H9 (cell line): ENCODE results near the gene TUT7. TPM values are rescaled to one million over a fixed set of nuclear protein-coding genes. Genes with fewer than 3 reads are reported as not detected.

Source experiments
- DNase-seq: peaks from one replicate; pipeline ENCODE4 v3.0.0-alpha.2; 2017
- H2AFZ ChIP-seq: one replicate; pipeline ENCODE4 v1.6.1; 2013; ENCODE audit warnings: mild to moderate bottlenecking, low read length, control low read depth, moderate library complexity
- H2AK5ac ChIP-seq: 2 replicates; pipeline ENCODE4 v1.6.1; 2013; ENCODE audit warnings: low read length, control low read depth, mixed read lengths; ENCODE audit not compliant: insufficient read length
- H2BK120ac ChIP-seq: one replicate; pipeline ENCODE4 v1.6.1; 2013; ENCODE audit warnings: low read depth, mild to moderate bottlenecking, low read length, control low read depth, inconsistent platforms; ENCODE audit not compliant: poor library complexity, severe bottlenecking
- H2BK12ac ChIP-seq: 2 replicates; pipeline ENCODE4 v1.6.1; 2013; ENCODE audit warnings: low read length, control low read depth, mixed read lengths, low read depth; ENCODE audit not compliant: insufficient read length
- H2BK15ac ChIP-seq: 2 replicates; pipeline ENCODE4 v1.6.1; 2013; ENCODE audit warnings: low read depth, low read length, control low read depth
- H2BK20ac ChIP-seq: one replicate; pipeline ENCODE4 v1.6.1; 2013; ENCODE audit warnings: low read depth, mild to moderate bottlenecking, low read length, control low read depth, inconsistent platforms; ENCODE audit not compliant: poor library complexity, severe bottlenecking
- H2BK5ac ChIP-seq: 2 replicates; pipeline ENCODE4 v1.6.1; 2013; ENCODE audit warnings: low read length, control low read depth, mixed read lengths; ENCODE audit not compliant: insufficient read length
- H3K14ac ChIP-seq: 2 replicates; pipeline ENCODE4 v1.6.1; 2013; ENCODE audit warnings: low read length, control low read depth; ENCODE audit not compliant: insufficient read depth
- H3K18ac ChIP-seq: 2 replicates; pipeline ENCODE4 v1.6.1; 2013; ENCODE audit warnings: low read depth, mild to moderate bottlenecking, mixed read lengths, low read length, control low read depth; ENCODE audit not compliant: insufficient read length
- H3K23ac ChIP-seq: 2 replicates; pipeline ENCODE4 v1.6.1; 2013; ENCODE audit warnings: low read length, control low read depth, mixed read lengths, low read depth; ENCODE audit not compliant: insufficient read length
- H3K23me2 ChIP-seq: 2 replicates; pipeline ENCODE4 v1.6.1; 2013; ENCODE audit warnings: low read depth, mild to moderate bottlenecking, mixed read lengths, low read length, control low read depth; ENCODE audit not compliant: insufficient read length, poor library complexity, severe bottlenecking
- H3K27ac ChIP-seq: 2 replicates; pipeline ENCODE4 v1.5.1; 2013; ENCODE audit warnings: low read length, control low read depth, mixed read lengths, low read depth; ENCODE audit not compliant: insufficient read length
- H3K27me3 ChIP-seq: 2 replicates; pipeline ENCODE4 v1.6.1; 2013; ENCODE audit warnings: low read length, control low read depth, inconsistent platforms; ENCODE audit not compliant: insufficient read depth
- H3K4ac ChIP-seq: 2 replicates; pipeline ENCODE4 v1.6.1; 2013; ENCODE audit warnings: low read depth, mild to moderate bottlenecking, control low read depth, inconsistent platforms, low read length, moderate library complexity
- H3K4me1 ChIP-seq: 2 replicates; pipeline ENCODE4 v1.6.1; 2013; ENCODE audit warnings: low read length, control low read depth, inconsistent platforms; ENCODE audit not compliant: insufficient read depth
- H3K4me2 ChIP-seq: 2 replicates; pipeline ENCODE4 v1.6.1; 2013; ENCODE audit warnings: low read length, control low read depth, mixed read lengths; ENCODE audit not compliant: insufficient read length, insufficient read depth
- H3K56ac ChIP-seq: 2 replicates; pipeline ENCODE4 v1.6.1; 2013; ENCODE audit warnings: low read depth, mild to moderate bottlenecking, mixed read lengths, low read length, control low read depth; ENCODE audit not compliant: insufficient read length
- H3K79me1 ChIP-seq: 2 replicates; pipeline ENCODE4 v1.6.1; 2013; ENCODE audit warnings: low read depth, mild to moderate bottlenecking, moderate library complexity, low read length, control low read depth, inconsistent platforms; ENCODE audit not compliant: insufficient read depth, poor library complexity, severe bottlenecking
- H3K79me2 ChIP-seq: 2 replicates; pipeline ENCODE4 v1.6.1; 2013; ENCODE audit warnings: low read length, control low read depth, inconsistent platforms; ENCODE audit not compliant: insufficient read depth
- H3K9ac ChIP-seq: 2 replicates; pipeline ENCODE4 v1.6.1; 2013; ENCODE audit warnings: low read length, control low read depth, mixed read lengths; ENCODE audit not compliant: insufficient read length; ENCODE audit errors: extremely low read depth
- H3K9me3 ChIP-seq: one replicate; pipeline ENCODE4 v1.6.1; 2013; ENCODE audit warnings: low read depth, low read length, inconsistent platforms; ENCODE audit not compliant: control insufficient read depth
- H3T11ph ChIP-seq: one replicate; pipeline ENCODE4 v1.6.1; 2013; ENCODE audit warnings: mild to moderate bottlenecking, low read length, control low read depth, inconsistent platforms
- H4K20me1 ChIP-seq: one replicate; pipeline ENCODE4 v1.6.1; 2013; ENCODE audit not compliant: control insufficient read depth, insufficient read length, insufficient read depth
- H4K5ac ChIP-seq: 2 replicates; pipeline ENCODE4 v1.6.1; 2013; ENCODE audit warnings: low read depth, mild to moderate bottlenecking, mixed read lengths, low read length, control low read depth; ENCODE audit not compliant: insufficient read length
- H4K8ac ChIP-seq: replicated peaks from 2 replicates; pipeline ENCODE4 v1.6.1; 2013; ENCODE audit warnings: low read length, control low read depth, mixed read lengths, low read depth; ENCODE audit not compliant: insufficient read length
- H4K91ac ChIP-seq: 2 replicates; pipeline ENCODE4 v1.6.1; 2013; ENCODE audit warnings: low read depth, mild to moderate bottlenecking, moderate library complexity, mixed read lengths, low read length, control low read depth; ENCODE audit not compliant: insufficient read length
- H3K27ac Mint-ChIP-seq, 3 experiments: 2 replicates in 2 of 3; 3 replicates in 1 of 3; pipeline ENCODE4 v1.8.0; 2020 to 2021; ENCODE audit warnings: mixed read lengths in 3 of 3, mild to moderate bottlenecking in 1 of 3, moderate library complexity in 1 of 3
- H3K27me3 Mint-ChIP-seq: 2 replicates; pipeline ENCODE4 v1.8.0; 2021; ENCODE audit warnings: low read depth, mild to moderate bottlenecking, moderate library complexity, mixed read lengths
- H3K36me3 Mint-ChIP-seq, 3 experiments: 2 replicates in 2 of 3; 3 replicates in 1 of 3; pipeline ENCODE4 v1.8.0; 2020 to 2021; ENCODE audit warnings: low read depth in 3 of 3, mixed read lengths in 3 of 3; ENCODE audit not compliant: insufficient read depth in 1 of 3
- H3K4me1 Mint-ChIP-seq, 2 experiments: 2 replicates each; pipeline ENCODE4 v1.8.0; 2020; ENCODE audit warnings: mixed read lengths in 2 of 2
- H3K4me3 Mint-ChIP-seq, 2 experiments: 2 replicates in 1 of 2; 3 replicates in 1 of 2; pipeline ENCODE4 v1.8.0; 2020 to 2021; ENCODE audit warnings: mild to moderate bottlenecking in 2 of 2, mixed read lengths in 2 of 2, moderate library complexity in 1 of 2
- H3K9me3 Mint-ChIP-seq, 2 experiments: 2 replicates in 1 of 2; 3 replicates in 1 of 2; pipeline ENCODE4 v1.8.0; 2020; ENCODE audit warnings: mild to moderate bottlenecking in 2 of 2, mixed read lengths in 2 of 2, moderate library complexity in 1 of 2
- CTCF ChIP-seq: fragments of 200-600 bp; sonication (generic); conservative IDR thresholded peaks from 3 replicates; pipeline ENCODE4 v1.8.0; 2021; ENCODE audit warnings: antibody characterized with exemption, mild to moderate bottlenecking
- WGBS: extraction: QIAGEN DNeasy Blood & Tissue Kit; methylation state at CpG from one replicate; pipeline ENCODE4 v1.1.7; 2013; ENCODE audit warnings: missing lambda C conversion rate, low lambda C conversion rate, mixed read lengths; ENCODE audit not compliant: insufficient read length; ENCODE audit errors: extremely low coverage; 5-methylcytosine and 5-hydroxymethylcytosine counted together
- total RNA-seq: library from RNA; stranded (reverse); gene quantifications from 2 replicates; pipeline ENCODE4 v1.2.1, GENCODE V29; 2021

TUT7 gene
- total RNA-seq, 1 experiment from 2014 or later: 23.1 TPM

DNA sequence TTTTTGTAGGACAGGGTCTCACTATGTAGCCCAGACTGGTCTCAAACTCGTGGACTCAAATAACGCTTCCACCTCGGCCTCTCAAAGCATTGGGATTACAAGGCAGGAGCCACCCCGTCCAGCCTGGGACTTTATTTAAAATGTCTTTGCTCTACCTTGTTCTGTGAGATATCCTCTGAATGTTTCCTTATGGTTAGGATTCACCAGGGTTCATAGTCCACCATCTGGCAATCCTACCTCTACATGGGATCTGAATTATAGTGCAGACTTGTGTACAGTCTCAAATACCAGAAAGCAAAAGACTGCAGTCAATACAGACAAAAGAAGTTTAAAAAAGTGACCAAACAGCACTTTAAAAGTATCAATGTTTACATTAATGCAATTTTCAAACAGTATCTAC is 82.0 kb downstream of the TUT7 start:
- Histone ChIP-seq H2BK20ac (no peak overlapping the region), H2BK15ac (no peak overlapping the region), H3K23ac (no peak overlapping the region), H3K27me3 (no peaks in the 10 kb centered on the region), H3K14ac (no peak overlapping the region), H2AFZ (no peak overlapping the region), H3K27ac (no peak overlapping the region), H2AK5ac (no peak overlapping the region), H3K79me2 (peaks cover 3% of the 10 kb centered on the region; the same call in 1 of the 2 replicates), H4K8ac (no peak overlapping the region), H4K5ac (no peak overlapping the region), H4K20me1 (no peaks in the 10 kb centered on the region), H3K9ac (no peak overlapping the region), H3K9me3 (peaks cover 4% of the 10 kb centered on the region), H3T11ph (no peak overlapping the region), H3K4ac (no peak overlapping the region), H2BK5ac (no peak overlapping the region), H3K56ac (no peak overlapping the region), H2BK120ac (no peak overlapping the region), H3K4me1 (no peaks in the 10 kb centered on the region), H4K91ac (no peak overlapping the region), H2BK12ac (no peak overlapping the region), H3K18ac (no peak overlapping the region), H3K23me2 (no peaks in the 10 kb centered on the region), H3K4me2 (no peak overlapping the region), H3K79me1 (peaks cover 3% of the 10 kb centered on the region)
- no peak for DNase-seq
- no peak overlapping the region for H3K4me3 Mint-ChIP-seq
- no peaks in the 10 kb centered on the region for H3K27me3 Mint-ChIP-seq
- H3K36me3 Mint-ChIP-seq: peaks cover 24 to 34% (median 29%) of the 10 kb centered on the region in 3 experiments
- no peak for TF ChIP-seq CTCF
- H3K4me1 Mint-ChIP-seq: no peaks in the 10 kb centered on the region
- no peaks in the 10 kb centered on the region for H3K9me3 Mint-ChIP-seq
- no peak overlapping the region for H3K27ac Mint-ChIP-seq
- no CpG with 5 or more reads among the region's 4 CpGs for WGBS
